Trophoblast cell (in vitro differentiated cells and primary cell): Measurements from ENCODE around the gene ZNF678.
A peak's percentile ranks its signal among the peaks of the same experiment; 100 is the strongest.

ENCODE experiments used
- DNase-seq, 2 donors: peaks; one replicate each; pipeline ENCODE4 v3.0.0-alpha.2; 2016
- H2AFZ ChIP-seq: 2 replicates; pipeline ENCODE4 v1.6.1; 2013; ENCODE audit warnings: low read length, moderate library complexity, mild to moderate bottlenecking; ENCODE audit not compliant: insufficient read depth, poor library complexity
- H2AK5ac ChIP-seq: 2 replicates; pipeline ENCODE4 v1.6.1; 2013; ENCODE audit warnings: mild to moderate bottlenecking, low read length
- H2BK120ac ChIP-seq: 2 replicates; pipeline ENCODE4 v1.6.1; 2013; ENCODE audit warnings: low read length, mild to moderate bottlenecking, moderate library complexity; ENCODE audit not compliant: insufficient read depth, poor library complexity
- H2BK12ac ChIP-seq: 2 replicates; pipeline ENCODE4 v1.6.1; 2013; ENCODE audit warnings: mild to moderate bottlenecking, low read length, moderate library complexity
- H2BK5ac ChIP-seq: 2 replicates; pipeline ENCODE4 v1.6.1; 2013; ENCODE audit warnings: low read length, low read depth, moderate library complexity, mild to moderate bottlenecking; ENCODE audit not compliant: poor library complexity
- H3K14ac ChIP-seq: 2 replicates; pipeline ENCODE4 v1.6.1; 2013; ENCODE audit warnings: mild to moderate bottlenecking, low read length
- H3K18ac ChIP-seq: 2 replicates; pipeline ENCODE4 v1.6.1; 2013; ENCODE audit warnings: mild to moderate bottlenecking, low read length
- H3K23ac ChIP-seq: 2 replicates; pipeline ENCODE4 v1.6.1; 2013; ENCODE audit warnings: low read length
- H3K27ac ChIP-seq: 2 replicates; pipeline ENCODE4 v1.5.1; 2013; ENCODE audit warnings: low read depth, mild to moderate bottlenecking, inconsistent platforms, low read length, moderate library complexity
- H3K27me3 ChIP-seq: 2 replicates; pipeline ENCODE4 v1.6.1; 2013; ENCODE audit warnings: inconsistent platforms, mild to moderate bottlenecking, low read length, moderate library complexity; ENCODE audit not compliant: insufficient read depth
- H3K36me3 ChIP-seq, 2 experiments: 1 replicate in 1 of 2; 2 replicates in 1 of 2; pipeline ENCODE4 v1.6.1; 2013; ENCODE audit warnings: low read length in 2 of 2, mild to moderate bottlenecking in 2 of 2, moderate library complexity in 1 of 2; ENCODE audit not compliant: insufficient read depth in 2 of 2, control insufficient read depth in 1 of 2
- H3K4ac ChIP-seq: 2 replicates; pipeline ENCODE4 v1.6.1; 2013; ENCODE audit warnings: low read depth, mild to moderate bottlenecking, low read length, moderate library complexity
- H3K4me1 ChIP-seq, 2 experiments: 1 replicate in 1 of 2; 2 replicates in 1 of 2; pipeline ENCODE4 v1.6.1; 2013; ENCODE audit warnings: low read length in 2 of 2, mild to moderate bottlenecking in 2 of 2, moderate library complexity in 1 of 2; ENCODE audit not compliant: insufficient read depth in 2 of 2, control insufficient read depth in 1 of 2
- H3K4me2 ChIP-seq: 2 replicates; pipeline ENCODE4 v1.6.1; 2013; ENCODE audit warnings: inconsistent platforms, mild to moderate bottlenecking, low read length, moderate library complexity
- H3K4me3 ChIP-seq: 2 replicates; pipeline ENCODE4 v1.5.1; 2013; ENCODE audit warnings: mild to moderate bottlenecking, low read depth, low read length, inconsistent platforms
- H3K79me1 ChIP-seq: one replicate; pipeline ENCODE4 v1.6.1; 2013; ENCODE audit warnings: low read length
- H3K79me2 ChIP-seq: 2 replicates; pipeline ENCODE4 v1.6.1; 2013; ENCODE audit warnings: low read length, mild to moderate bottlenecking; ENCODE audit not compliant: control insufficient read depth, insufficient read depth, poor library complexity
- H3K9ac ChIP-seq: 2 replicates; pipeline ENCODE4 v1.6.1; 2013; ENCODE audit warnings: mild to moderate bottlenecking, low read length
- H3K9me3 ChIP-seq: 2 replicates; pipeline ENCODE4 v1.6.1; 2013; ENCODE audit warnings: low read depth, mild to moderate bottlenecking, control low read depth, inconsistent platforms, low read length; ENCODE audit not compliant: insufficient read depth
- H4K12ac ChIP-seq: 2 replicates; pipeline ENCODE4 v1.6.1; 2013; ENCODE audit warnings: low read depth, mild to moderate bottlenecking, low read length, moderate library complexity
- H4K8ac ChIP-seq: 2 replicates; pipeline ENCODE4 v1.6.1; 2013; ENCODE audit warnings: low read depth, mild to moderate bottlenecking, low read length, moderate library complexity
- H4K91ac ChIP-seq: one replicate; pipeline ENCODE4 v1.6.1; 2013; ENCODE audit warnings: low read depth, mild to moderate bottlenecking, low read length, moderate library complexity
- WGBS: extraction: QIAGEN DNeasy Blood & Tissue Kit; methylation state at CpG from one replicate; pipeline ENCODE4 v1.1.7; 2013; ENCODE audit warnings: missing lambda C conversion rate; ENCODE audit not compliant: insufficient read length, insufficient coverage; ENCODE audit errors: extremely low coverage; 5-methylcytosine and 5-hydroxymethylcytosine counted together

The ZNF678 gene

GRCh38 chr1:227542153-227543120 is 20.9 kb upstream of the ZNF678 start:
- Histone ChIP-seq H3K23ac (no peak overlapping the region), H3K9me3 (peaks cover 13% of the 10 kb centered on the region), H4K12ac (peak overlapping the region; percentile 84), H2BK12ac (peak overlapping the region; percentile 23), H3K14ac (peak overlapping the region; percentile 69), H3K4me2 (peak overlapping the region; percentile 99), H3K27ac (peak overlapping the region; percentile 48), H4K91ac (peak overlapping the region; percentile 67), H3K79me2 (peaks cover 7% of the 10 kb centered on the region), H3K79me1 (peaks cover 8% of the 10 kb centered on the region), H3K4me3 (peak overlapping the region; percentile 87), H3K4ac (peak overlapping the region; percentile 60), H2BK5ac (peak overlapping the region; percentile 74), H3K9ac (peak overlapping the region; percentile 87), H3K4me1 (peaks cover 3 to 9% of the 10 kb centered on the region in 2 experiments), H4K8ac (peak overlapping the region; percentile 96), H2AFZ (peak overlapping the region; percentile 75), H2BK120ac (peak overlapping the region; percentile 62), H3K18ac (peak overlapping the region; percentile 55), H2AK5ac (no peak overlapping the region), H3K36me3 (no peaks in the 10 kb centered on the region), H3K27me3 (no peaks in the 10 kb centered on the region)
- WGBS: no CpG with 5 or more reads among the region's 84 CpGs
- peak; percentile 81 to 88 for DNase-seq

- no peak overlapping the region for H3K9ac ChIP-seq
- peaks cover 8% of the 10 kb centered on the region for H3K79me1 ChIP-seq
- no peaks in the 10 kb centered on the region for H3K27me3 ChIP-seq
- peaks cover 3 to 9% of the 10 kb centered on the region in 2 experiments for H3K4me1 ChIP-seq
- no peak overlapping the region for H4K91ac ChIP-seq
- H2BK12ac ChIP-seq: no peak overlapping the region
- H2BK120ac ChIP-seq: no peak overlapping the region
- H3K14ac ChIP-seq: no peak overlapping the region
- no peak for DNase-seq
- H2BK5ac ChIP-seq: no peak overlapping the region
- peaks cover 7% of the 10 kb centered on the region for H3K79me2 ChIP-seq
- H3K18ac ChIP-seq: no peak overlapping the region
- H3K27ac ChIP-seq: no peak overlapping the region
- H4K12ac ChIP-seq: no peak overlapping the region
- H3K36me3 ChIP-seq: no peaks in the 10 kb centered on the region
- H2AFZ ChIP-seq: no peak overlapping the region
- peak overlapping the region; percentile 96 for H4K8ac ChIP-seq
- no peak overlapping the region for H3K4me3 ChIP-seq
- no peak overlapping the region for H3K4ac ChIP-seq
- peaks cover 13% of the 10 kb centered on the region for H3K9me3 ChIP-seq
- no peak overlapping the region for H2AK5ac ChIP-seq
- H3K23ac ChIP-seq: no peak overlapping the region
- no peak overlapping the region for H3K4me2 ChIP-seq
- WGBS: no CpG with 5 or more reads among the region's 14 CpGs
These were observed 19.9 kb upstream of the ZNF678 start for GRCh38 chr1:227543283-227544066.

GRCh38 chr1:227544067-227545050 is 19.0 kb upstream of the ZNF678 start:
- no peak overlapping the region for H3K14ac ChIP-seq
- no peak overlapping the region for H3K9ac ChIP-seq
- H4K8ac ChIP-seq: no peak overlapping the region
- no peak overlapping the region for H3K4ac ChIP-seq
- no peak overlapping the region for H3K27ac ChIP-seq
- no CpG with 5 or more reads among the region's 9 CpGs for WGBS
- H3K79me1 ChIP-seq: peaks cover 8% of the 10 kb centered on the region
- H3K79me2 ChIP-seq: peaks cover 7% of the 10 kb centered on the region
- no peak for DNase-seq
- no peak overlapping the region for H2AFZ ChIP-seq
- no peak overlapping the region for H3K4me3 ChIP-seq
- no peak overlapping the region for H4K91ac ChIP-seq
- no peaks in the 10 kb centered on the region for H3K27me3 ChIP-seq
- H4K12ac ChIP-seq: no peak overlapping the region
- H3K36me3 ChIP-seq: no peaks in the 10 kb centered on the region
- no peak overlapping the region for H2AK5ac ChIP-seq
- H3K18ac ChIP-seq: no peak overlapping the region
- no peak overlapping the region for H2BK5ac ChIP-seq
- peaks cover 3 to 9% of the 10 kb centered on the region in 2 experiments for H3K4me1 ChIP-seq
- peaks cover 13% of the 10 kb centered on the region for H3K9me3 ChIP-seq
- no peak overlapping the region for H3K23ac ChIP-seq
- no peak overlapping the region for H2BK120ac ChIP-seq
- H3K4me2 ChIP-seq: no peak overlapping the region
- H2BK12ac ChIP-seq: no peak overlapping the region

DNA sequence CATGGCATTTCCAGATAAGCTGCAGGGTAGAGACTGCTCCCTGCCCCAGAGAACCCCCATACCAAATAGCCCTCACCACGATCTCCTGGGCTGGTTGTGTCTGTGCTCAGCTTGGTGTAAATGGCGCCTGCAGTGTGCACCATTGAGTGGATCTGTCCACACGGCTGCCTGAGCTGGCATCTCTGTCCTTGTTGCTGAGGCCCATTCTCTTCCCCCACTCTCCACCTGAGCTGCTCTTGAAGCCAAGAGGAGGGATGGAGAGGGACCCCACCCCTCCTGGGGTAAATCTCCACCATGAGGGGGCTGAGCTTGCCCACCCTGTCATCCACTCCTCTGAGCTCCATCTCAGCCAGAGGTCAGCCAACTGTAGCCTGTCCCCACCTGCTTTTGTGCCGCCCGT is 18.0 kb upstream of the ZNF678 start:
- Histone ChIP-seq H4K91ac (no peak overlapping the region), H3K36me3 (no peaks in the 10 kb centered on the region), H3K79me2 (peaks cover 7% of the 10 kb centered on the region), H4K12ac (no peak overlapping the region), H3K27ac (no peak overlapping the region), H3K9ac (no peak overlapping the region), H3K27me3 (no peaks in the 10 kb centered on the region), H3K14ac (no peak overlapping the region), H2BK120ac (no peak overlapping the region), H3K79me1 (peaks cover 8% of the 10 kb centered on the region), H3K4ac (no peak overlapping the region), H3K18ac (no peak overlapping the region), H2BK12ac (no peak overlapping the region), H2AK5ac (no peak overlapping the region), H3K4me1 (peaks cover 3 to 9% of the 10 kb centered on the region in 2 experiments), H3K4me3 (no peak overlapping the region), H2BK5ac (no peak overlapping the region), H4K8ac (no peak overlapping the region), H3K9me3 (peaks cover 13% of the 10 kb centered on the region), H2AFZ (no peak overlapping the region), H3K23ac (no peak overlapping the region), H3K4me2 (no peak overlapping the region)
- no peak for DNase-seq
- no CpG with 5 or more reads among the region's 5 CpGs for WGBS
